HT1080 (cell line): ENCODE measurements around the gene INPPL1. TPM values are rescaled to one million over a fixed set of nuclear protein-coding genes. Genes with fewer than 3 reads are reported as not detected.
"Not testable (repeated sequence)": the region's sequence is repeated elsewhere in the genome, so short reads cannot be mapped to it uniquely, and the experiment has no call there.

Experiments
- DNase-seq: peaks from one replicate; pipeline ENCODE4 v3.0.0-alpha.2; 2015; ENCODE audit warnings: low read depth
- polyA plus RNA-seq, 2 experiments: library from polyadenylated mRNA; depleted of rRNA; stranded (reverse); fragments of >200 nt; gene quantifications; 2 replicates each; pipeline ENCODE4 v1.2.3, GENCODE V29; 2015
- total RNA-seq: library from RNA; depleted of rRNA; stranded (reverse); fragments of >200 nt; shearing (Covaris generic); gene quantifications from 2 replicates; pipeline ENCODE4 v1.2.3, GENCODE V29; 2014; rRNA removed

INPPL1 gene, protein sequence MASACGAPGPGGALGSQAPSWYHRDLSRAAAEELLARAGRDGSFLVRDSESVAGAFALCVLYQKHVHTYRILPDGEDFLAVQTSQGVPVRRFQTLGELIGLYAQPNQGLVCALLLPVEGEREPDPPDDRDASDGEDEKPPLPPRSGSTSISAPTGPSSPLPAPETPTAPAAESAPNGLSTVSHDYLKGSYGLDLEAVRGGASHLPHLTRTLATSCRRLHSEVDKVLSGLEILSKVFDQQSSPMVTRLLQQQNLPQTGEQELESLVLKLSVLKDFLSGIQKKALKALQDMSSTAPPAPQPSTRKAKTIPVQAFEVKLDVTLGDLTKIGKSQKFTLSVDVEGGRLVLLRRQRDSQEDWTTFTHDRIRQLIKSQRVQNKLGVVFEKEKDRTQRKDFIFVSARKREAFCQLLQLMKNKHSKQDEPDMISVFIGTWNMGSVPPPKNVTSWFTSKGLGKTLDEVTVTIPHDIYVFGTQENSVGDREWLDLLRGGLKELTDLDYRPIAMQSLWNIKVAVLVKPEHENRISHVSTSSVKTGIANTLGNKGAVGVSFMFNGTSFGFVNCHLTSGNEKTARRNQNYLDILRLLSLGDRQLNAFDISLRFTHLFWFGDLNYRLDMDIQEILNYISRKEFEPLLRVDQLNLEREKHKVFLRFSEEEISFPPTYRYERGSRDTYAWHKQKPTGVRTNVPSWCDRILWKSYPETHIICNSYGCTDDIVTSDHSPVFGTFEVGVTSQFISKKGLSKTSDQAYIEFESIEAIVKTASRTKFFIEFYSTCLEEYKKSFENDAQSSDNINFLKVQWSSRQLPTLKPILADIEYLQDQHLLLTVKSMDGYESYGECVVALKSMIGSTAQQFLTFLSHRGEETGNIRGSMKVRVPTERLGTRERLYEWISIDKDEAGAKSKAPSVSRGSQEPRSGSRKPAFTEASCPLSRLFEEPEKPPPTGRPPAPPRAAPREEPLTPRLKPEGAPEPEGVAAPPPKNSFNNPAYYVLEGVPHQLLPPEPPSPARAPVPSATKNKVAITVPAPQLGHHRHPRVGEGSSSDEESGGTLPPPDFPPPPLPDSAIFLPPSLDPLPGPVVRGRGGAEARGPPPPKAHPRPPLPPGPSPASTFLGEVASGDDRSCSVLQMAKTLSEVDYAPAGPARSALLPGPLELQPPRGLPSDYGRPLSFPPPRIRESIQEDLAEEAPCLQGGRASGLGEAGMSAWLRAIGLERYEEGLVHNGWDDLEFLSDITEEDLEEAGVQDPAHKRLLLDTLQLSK
- 64.7 and 68.8 TPM in 2 replicates for total RNA-seq
- 38.9 and 41.6 TPM in 2 replicates for polyA plus RNA-seq (2015; cell fraction: cytosol; rRNA removed)
- polyA plus RNA-seq (2015; cell fraction: nucleus; rRNA removed) = 205 and 235 TPM in 2 replicates

DNA sequence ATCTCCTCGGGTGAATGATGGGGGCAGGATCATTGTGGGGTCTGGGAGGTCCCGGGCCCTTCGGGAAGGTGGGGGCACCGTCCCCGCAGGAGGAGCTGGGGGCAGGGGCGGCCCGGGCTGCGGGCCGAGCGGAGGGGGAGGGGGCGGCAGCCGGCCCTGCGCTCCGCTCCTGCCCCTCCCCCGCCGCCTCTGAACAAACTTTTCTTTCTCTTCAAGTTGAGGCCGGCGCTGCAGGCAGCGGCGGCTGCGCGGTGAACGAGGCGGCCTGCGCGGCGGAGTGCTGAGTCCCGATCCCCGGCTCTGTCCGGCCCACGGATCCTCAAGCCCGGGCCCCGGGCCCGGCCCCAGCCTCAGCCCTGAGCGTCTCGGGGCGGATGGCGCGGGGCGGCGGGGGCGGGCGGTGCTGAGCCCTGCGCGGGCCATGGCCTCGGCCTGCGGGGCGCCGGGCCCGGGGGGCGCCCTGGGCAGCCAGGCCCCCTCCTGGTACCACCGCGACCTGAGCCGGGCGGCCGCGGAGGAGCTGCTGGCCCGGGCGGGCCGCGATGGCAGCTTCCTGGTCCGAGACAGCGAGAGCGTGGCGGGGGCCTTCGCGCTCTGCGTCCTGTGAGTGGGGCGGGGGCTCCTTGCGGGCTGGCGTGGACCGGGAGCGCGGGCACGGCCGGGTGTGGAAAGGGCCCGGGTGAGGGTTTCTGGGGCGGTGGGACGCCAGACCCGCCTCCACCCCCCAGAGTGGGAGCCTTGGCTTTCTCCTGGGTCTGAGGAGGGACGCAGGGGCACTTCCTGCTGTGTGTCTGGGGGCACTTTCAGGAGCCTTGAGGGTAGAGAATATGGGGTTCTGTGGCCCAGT is at the start of gene INPPL1:
Gene INPPL1, plus strand, starts transcription at position 204 of the 847 bp plus-strand sequence. Its CDS starts 218 bp downstream, at position 422.
- DNase-seq = no peak

DNA sequence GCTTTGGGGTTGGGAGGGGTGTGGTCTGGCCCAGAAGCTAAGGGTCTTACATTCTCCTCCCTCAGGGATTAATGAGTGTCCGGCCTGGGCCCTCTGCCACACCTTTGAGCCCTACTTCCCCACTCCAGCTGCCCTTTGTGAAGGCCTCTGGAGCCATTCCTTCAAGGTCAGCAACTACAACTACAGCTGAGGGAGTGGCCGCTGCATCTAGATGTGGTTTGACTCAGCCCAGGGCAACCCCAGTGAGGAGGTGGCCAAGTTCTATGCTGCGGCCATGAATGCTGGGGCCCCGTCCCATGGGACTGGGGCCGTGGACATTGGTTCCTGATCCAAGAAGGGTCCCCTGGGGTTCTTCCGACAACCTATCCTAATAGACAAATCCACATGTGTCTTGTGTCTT is 46.9 kb upstream of the INPPL1 start:
- no peak for DNase-seq

- DNase-seq = no peak
Measured at GRCh38 chr11:72179049-72179803, 45.3 kb upstream of the INPPL1 start.

DNA sequence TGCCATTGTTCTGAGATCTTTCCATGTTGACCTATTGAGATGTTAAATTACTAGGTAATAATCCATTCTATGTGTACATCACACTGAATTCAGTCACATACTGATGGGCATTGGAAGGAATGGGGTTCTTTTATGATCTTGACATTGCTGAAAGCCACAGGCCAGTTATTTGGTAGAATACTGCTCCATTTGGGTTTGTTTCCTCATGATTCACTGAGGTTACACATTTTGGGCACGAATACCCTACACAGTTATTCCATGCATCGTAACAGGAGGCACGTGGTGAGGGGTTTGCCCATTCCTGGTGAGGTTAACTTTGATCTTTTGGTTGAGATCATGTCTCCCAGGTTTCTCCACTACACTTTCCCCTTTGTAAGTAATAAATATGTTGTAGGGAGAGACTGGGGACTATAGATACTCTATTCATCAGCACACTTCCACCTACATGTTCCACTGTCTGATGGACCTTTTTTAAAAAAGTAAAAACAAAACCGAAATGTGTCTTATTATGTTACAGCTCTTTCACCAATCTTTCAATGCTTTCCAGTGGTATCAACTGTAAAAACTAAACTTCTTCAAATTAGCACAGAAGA is 44.7 kb upstream of the INPPL1 start:
- no peak for DNase-seq

- not testable (repeated sequence) for DNase-seq
Measured at GRCh38 chr11:72180892-72181552, 43.5 kb upstream of the INPPL1 start.

DNA sequence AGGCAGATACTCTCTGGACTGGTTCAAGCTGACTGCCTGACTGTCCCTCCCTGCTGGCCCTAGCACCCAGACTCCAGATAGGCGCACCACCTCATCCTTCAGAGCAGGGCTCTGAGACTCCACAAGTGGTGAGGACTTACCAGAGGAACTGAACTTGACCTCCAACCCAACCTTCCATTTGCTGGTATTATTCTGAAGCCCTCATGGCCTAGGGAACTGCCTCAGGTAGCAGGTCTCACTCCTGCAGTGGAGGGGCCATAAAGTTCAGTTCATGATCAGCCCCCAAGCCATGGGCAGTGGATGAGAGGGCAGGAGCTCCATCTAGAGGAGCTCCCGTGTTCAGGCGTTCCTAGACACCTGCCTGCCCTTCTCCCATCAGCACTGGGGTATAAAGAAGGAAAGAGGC is 43.0 kb upstream of the INPPL1 start:
- DNase-seq = not testable (repeated sequence)

DNA sequence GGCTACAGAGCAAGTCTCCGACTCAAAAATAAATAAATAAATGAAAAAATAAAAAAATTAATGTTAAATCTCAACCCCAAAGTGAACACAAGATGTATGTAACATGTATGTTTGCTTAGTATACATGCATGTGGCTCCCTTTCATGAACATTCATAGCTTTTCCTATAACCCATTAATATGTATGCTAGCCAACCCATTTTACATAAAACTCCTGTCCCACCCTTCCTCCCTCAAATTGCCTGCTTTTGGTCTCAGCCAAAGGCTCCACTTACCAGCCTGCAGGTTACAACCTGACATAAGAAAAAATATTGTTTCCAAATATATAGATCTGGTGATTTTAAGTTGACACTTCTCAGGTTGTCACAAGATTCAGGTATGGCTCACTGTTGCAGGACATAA is 36.3 kb upstream of the INPPL1 start:
- DNase-seq = no peak

GRCh38 chr11:72189455-72190250 is 34.9 kb upstream of the INPPL1 start:
- DNase-seq = no peak

- no peak for DNase-seq
Measured at GRCh38 chr11:72190631-72191071, 33.9 kb upstream of the INPPL1 start.

- no peak for DNase-seq
Measured at GRCh38 chr11:72191961-72192381, 32.6 kb upstream of the INPPL1 start, which contains the start of gene FOLR1. Gene FOLR1, plus strand, starts transcription at chr11:72192140. Its CDS starts 34 bp downstream, at chr11:72192174.

- DNase-seq = no peak
Measured at GRCh38 chr11:72195518-72196270, 28.9 kb upstream of the INPPL1 start.

- not testable (repeated sequence) for DNase-seq
Measured at GRCh38 chr11:72201445-72201844, 23.1 kb upstream of the INPPL1 start.

DNA sequence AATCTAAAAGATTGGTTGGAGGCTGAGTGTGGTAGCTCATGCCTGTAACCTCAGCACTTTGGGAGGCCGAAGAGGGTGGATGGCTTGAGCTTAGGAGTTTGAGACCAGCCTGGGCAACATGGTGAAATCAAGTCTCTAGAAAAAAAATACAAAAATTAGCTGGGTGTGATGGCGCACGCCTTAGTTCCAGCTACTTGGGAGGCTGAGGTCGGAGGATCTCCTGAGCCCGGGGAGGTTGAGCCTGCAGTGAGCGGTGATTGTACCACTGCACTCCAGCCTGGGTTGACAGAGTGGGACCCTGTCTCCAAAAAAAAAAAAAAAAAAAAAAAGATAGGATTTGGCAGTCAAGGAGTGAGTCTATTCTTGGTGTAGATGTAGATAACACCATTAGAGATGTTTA is 22.0 kb upstream of the INPPL1 start:
- no peak for DNase-seq

DNA sequence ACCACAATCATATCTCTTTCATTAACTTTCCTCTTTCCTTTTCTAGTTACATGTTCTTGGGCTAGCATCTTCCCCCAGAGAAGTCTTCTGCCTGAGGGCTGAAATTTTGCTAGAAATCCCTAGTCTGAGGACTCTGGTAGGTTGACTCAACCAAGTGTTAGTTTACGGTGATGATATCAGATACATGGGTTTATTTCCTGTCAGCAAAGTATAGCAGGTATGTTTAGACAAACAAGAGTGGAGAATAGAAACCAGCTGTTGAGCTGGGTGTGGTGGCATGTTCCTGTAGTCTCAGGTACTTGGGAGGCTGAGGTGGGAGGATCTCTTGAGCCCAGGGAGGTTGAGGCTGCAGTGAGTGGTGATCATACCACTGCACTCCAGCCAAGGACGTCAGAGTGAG is 21.4 kb upstream of the INPPL1 start:
- no peak for DNase-seq

DNA sequence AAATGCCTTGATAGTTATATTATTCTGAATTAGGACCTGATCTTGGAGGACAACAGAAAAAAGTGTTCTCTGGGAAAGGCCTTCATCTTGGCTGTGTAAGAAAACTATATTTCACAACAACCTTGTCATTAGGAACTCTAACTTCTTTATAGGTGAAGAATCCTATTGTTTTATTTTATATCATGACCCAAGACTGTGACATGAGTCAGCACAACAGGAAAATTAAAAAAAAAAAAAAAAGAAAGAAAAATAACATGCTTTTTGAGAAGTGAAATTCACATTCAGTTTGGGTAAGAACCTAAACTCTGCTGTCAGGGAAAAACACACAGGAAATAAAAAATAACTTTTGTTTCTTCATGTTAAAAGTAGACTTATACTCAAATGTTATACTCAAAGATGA is 19.7 kb upstream of the INPPL1 start:
- DNase-seq = no peak

GRCh38 chr11:72206794-72207193 is 17.8 kb upstream of the INPPL1 start:
- DNase-seq = not testable (repeated sequence)

DNA sequence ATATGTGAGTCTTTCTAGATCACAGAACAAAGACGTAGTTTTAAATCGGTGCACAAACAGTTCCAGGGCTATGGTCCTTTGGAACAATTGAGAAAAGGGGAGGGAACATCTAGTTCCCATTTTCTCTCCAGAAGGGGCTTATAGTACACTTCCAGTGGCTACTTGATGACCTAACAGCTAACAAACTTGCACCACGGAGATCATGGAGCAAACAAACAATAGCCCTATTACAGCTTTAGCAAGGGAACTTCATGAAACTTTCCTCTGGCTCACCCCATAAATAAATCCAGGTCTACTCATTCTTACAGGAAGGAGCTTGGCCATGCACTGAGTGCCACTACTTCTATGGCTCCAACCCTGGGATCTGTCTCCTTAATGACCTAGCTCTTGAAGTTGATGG is 16.3 kb upstream of the INPPL1 start:
- DNase-seq = no peak
